SK-N-MC (cell line): ENCODE data around the gene MAN1B1.

Experiments
- EZH2 ChIP-seq: fragments of 200-600 bp; sonication (generic); IDR thresholded peaks from one replicate; pipeline ENCODE4 v1.6.1; 2017; ENCODE audit warnings: antibody characterized with exemption
- POLR2AphosphoS5 ChIP-seq: IDR thresholded peaks from 2 replicates; pipeline ENCODE4 v1.6.1; 2012; ENCODE audit warnings: mild to moderate bottlenecking, low read depth, low read length, borderline replicate concordance

DNA sequence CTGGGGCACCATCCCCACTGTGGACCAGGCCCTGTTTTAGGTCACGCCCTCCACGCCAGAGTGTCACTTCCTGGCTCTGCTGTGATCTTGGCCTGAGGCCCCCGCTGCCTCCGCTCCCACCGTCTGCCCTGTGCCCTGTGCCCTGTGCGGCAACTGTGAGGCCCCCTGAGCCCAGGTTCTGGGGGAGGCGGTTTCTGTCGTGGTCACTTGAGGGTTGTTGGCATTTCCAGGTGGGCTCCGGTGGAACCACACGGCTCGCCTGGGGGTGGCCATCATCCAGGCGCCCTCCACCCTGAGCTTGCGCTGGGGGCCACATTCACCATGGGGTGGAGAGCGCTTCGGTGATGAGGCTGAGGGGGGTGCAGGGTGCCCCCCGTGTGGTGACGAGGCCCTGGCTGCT lies 21.2 kb downstream of the MAN1B1 start:
- TF ChIP-seq EZH2 (no peak), POLR2AphosphoS5 (no peak)
